HCT116 (cell line): Measurements from ENCODE around the gene NBDY.

Experiments used
- EGR1 ChIP-seq: IDR thresholded peaks from 2 replicates; pipeline ENCODE4 v1.6.1; 2012; ENCODE audit warnings: low read depth
- POLR2A ChIP-seq: IDR thresholded peaks from 2 replicates; pipeline ENCODE4 v1.7.0; 2011; ENCODE audit warnings: borderline replicate concordance; ENCODE audit not compliant: insufficient read depth, insufficient read length; ENCODE audit errors: extremely low read depth
- RAD21 ChIP-seq: IDR thresholded peaks from 2 replicates; pipeline ENCODE4 v1.6.1; 2012; ENCODE audit warnings: low read depth, mild to moderate bottlenecking
- TF ChIP-seq, protein P1 (sequence below), 3 experiments: fragments of 200-600 bp in 1 of 3; sonication (generic) in 1 of 3; IDR thresholded peaks in 2 of 3; conservative IDR thresholded peaks in 1 of 3; 2 replicates each; pipeline ENCODE4 v1.5.1; 2012 to 2017; ENCODE audit warnings: low read depth in 2 of 3, low read length in 2 of 3, antibody characterized with exemption in 1 of 3, borderline replicate concordance in 1 of 3, control low read depth in 1 of 3, mild to moderate bottlenecking in 1 of 3, mixed read lengths in 1 of 3, mixed run types in 1 of 3, moderate library complexity in 1 of 3; ENCODE audit not compliant: insufficient read depth in 1 of 3

DNA sequence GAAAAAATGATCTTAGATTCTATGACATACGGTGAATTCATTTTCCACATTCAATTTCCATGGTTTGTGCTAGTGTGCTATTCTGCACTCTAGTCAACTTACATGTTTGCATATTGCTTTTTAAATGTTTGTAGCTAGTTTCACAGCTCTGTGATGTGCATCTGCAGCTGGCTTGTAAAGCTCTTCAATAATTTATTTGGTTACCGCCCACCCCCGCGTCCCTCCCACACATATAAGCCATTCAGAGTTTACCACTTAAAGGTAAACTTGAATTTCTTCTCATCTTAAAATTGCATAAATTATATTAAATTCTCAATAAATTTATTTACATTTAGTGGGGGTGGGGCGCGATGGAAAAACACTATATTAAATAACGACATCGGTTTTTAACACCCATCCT lies 291 bp upstream of the NBDY start:
- TF ChIP-seq, protein P1, sequence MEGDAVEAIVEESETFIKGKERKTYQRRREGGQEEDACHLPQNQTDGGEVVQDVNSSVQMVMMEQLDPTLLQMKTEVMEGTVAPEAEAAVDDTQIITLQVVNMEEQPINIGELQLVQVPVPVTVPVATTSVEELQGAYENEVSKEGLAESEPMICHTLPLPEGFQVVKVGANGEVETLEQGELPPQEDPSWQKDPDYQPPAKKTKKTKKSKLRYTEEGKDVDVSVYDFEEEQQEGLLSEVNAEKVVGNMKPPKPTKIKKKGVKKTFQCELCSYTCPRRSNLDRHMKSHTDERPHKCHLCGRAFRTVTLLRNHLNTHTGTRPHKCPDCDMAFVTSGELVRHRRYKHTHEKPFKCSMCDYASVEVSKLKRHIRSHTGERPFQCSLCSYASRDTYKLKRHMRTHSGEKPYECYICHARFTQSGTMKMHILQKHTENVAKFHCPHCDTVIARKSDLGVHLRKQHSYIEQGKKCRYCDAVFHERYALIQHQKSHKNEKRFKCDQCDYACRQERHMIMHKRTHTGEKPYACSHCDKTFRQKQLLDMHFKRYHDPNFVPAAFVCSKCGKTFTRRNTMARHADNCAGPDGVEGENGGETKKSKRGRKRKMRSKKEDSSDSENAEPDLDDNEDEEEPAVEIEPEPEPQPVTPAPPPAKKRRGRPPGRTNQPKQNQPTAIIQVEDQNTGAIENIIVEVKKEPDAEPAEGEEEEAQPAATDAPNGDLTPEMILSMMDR (IDR thresholded peaks at IDR 0.05 in 2 of 3, conservative IDR thresholded peaks at IDR 0.05 in 1 of 3; ENCODE audit: borderline replicate concordance in 1 of 3, insufficient read depth in 1 of 3, low read depth in 2 of 3, low read length in 2 of 3): no peak
- TF ChIP-seq POLR2A (no peak), RAD21 (no peak), EGR1 (peak; percentile 44; the same call in 1 of the 2 replicates)
